Cardiac atrium fibroblast (primary cell): ENCODE results near the gene CREG1. TPM values are rescaled to one million over a fixed set of nuclear protein-coding genes. Genes with fewer than 3 reads are reported as not detected.

Source experiments
- total RNA-seq: library from RNA; depleted of rRNA; stranded (reverse); fragments of >200 nt; gene quantifications from 2 replicates; pipeline ENCODE4 v1.2.3, GENCODE V29; 2015

The CREG1 gene
- 120 and 166 TPM in 2 replicates for total RNA-seq

GRCh38 chr1:167553136-167554027 lies at the start of gene CREG1:
CREG1 (minus strand) TSS chr1:167553762.

GRCh38 chr1:167518331-167518700 lies 35.2 kb downstream of the CREG1 start, which contains the start of gene CD247:
CD247 (minus strand) TSS chr1:167518529; CDS start chr1:167518465, 64 bp downstream.

Other genes with a start within 250 kb of the CREG1 start
- gene CD247, start 35.2 kb downstream of the CREG1 start, total RNA-seq, result not detected in 2 replicates
- gene RCSD1, start 76.5 kb upstream of the CREG1 start, total RNA-seq, result 0.54 and 0.81 TPM in 2 replicates
- gene MPZL1, start 168.2 kb upstream of the CREG1 start, total RNA-seq, result 129 and 149 TPM in 2 replicates